Cardiac septum (tissue), 1 donor: ENCODE measurements around the gene TTC8. TPM values are rescaled to one million over a fixed set of nuclear protein-coding genes. Genes with fewer than 3 reads are reported as not detected.

ENCODE experiments used
- DNase-seq: peaks from one replicate; pipeline ENCODE4 v3.0.0-alpha.2; 2020; ENCODE audit warnings: low spot score
- intact Hi-C: fragments of 100-400 bp; cut with DNase I; formaldehyde crosslinking; loops from one replicate; pipeline ENCODE4 v1.14.0; 2022
- total RNA-seq: library from RNA; stranded (reverse); fragmentation: NEBNext Ultra II Directional; extraction: Animal tissue kit (Norgen Biotek cat#: 25700); gene quantifications from one replicate; pipeline ENCODE4 v1.2.1, GENCODE V29; 2021
- donor health status: DM: no; HTN: no; CAD: no.

The TTC8 gene
- total RNA-seq, 1 donor from 2014 or later = 12.2 TPM

- no peak for DNase-seq
- intact Hi-C loops = no loop called here
Measured at GRCh38 chr14:88911809-88912208, 87.4 kb downstream of the TTC8 start.

GRCh38 chr14:88914956-88915355 is 90.5 kb downstream of the TTC8 start:
- intact Hi-C loops = no loop called here
- no peak for DNase-seq

GRCh38 chr14:88919502-88919901 is 95.1 kb downstream of the TTC8 start:
- intact Hi-C loops = no loop called here

More at GRCh38 chr14:88919502-88919901, 95.1 kb downstream of the TTC8 start:
- no peak for DNase-seq

Other genes starting within 250 kb of the TTC8 start
- 0.24 TPM for gene EML5, start 31.7 kb upstream of the TTC8 start, total RNA-seq